ENCODE measurements around the gene GLO1. TPM values are rescaled to one million over a fixed set of nuclear protein-coding genes. Genes with fewer than 3 reads are reported as not detected.
"Not testable (repeated sequence)": the region's sequence is repeated elsewhere in the genome, so short reads cannot be mapped to it uniquely, and the experiment has no call there.

The GLO1 gene
- total RNA-seq, 2 donors from 2014 or later = 101 to 115 TPM

- H3K36me3 Mint-ChIP-seq (ENCODE audit: insufficient read depth in 2 of 2) = peaks cover 3 to 4% of the 10 kb centered on the region in 2 donors
- peaks cover 0 to 4% of the 10 kb centered on the region in 2 donors for H3K9me3 Mint-ChIP-seq
- peaks cover 16% of the 10 kb centered on the region for H3K4me1 Mint-ChIP-seq (ENCODE audit: low read depth)
- H3K27ac Mint-ChIP-seq = no peak overlapping the region
- H3K27me3 Mint-ChIP-seq (ENCODE audit: low read depth) = peaks cover 53% of the 10 kb centered on the region
- DNase-seq (no peak), ATAC-seq (replicated peaks in 1 of 2) (no peak)
- H3K4me3 Mint-ChIP-seq = no peak overlapping the region
Observed at GRCh38 chr6:38722038-38722437, 19.1 kb upstream of the GLO1 start.

DNA sequence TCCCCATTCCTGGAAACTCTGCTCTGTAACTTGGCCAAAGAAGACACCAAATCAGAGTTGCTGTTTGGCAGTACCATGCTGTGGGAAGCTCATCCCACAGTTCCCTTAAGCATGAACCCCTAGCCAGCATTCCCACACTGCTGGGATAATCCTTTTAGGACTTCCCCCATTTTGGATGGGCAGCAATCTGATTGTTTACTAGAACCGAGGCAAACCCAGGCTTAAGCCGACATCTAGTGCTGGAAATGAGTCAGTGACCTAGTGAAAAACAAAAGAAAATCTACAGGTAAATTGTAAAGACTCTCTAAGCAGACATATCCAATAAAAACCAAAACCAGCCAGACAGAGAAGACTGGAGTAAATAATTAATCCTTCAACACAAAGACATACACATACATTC lies 17.4 kb upstream of the GLO1 start:
- DNase-seq (no peak), ATAC-seq (replicated peaks in 1 of 2) (no peak)
- H3K9me3 Mint-ChIP-seq = peaks cover 0 to 4% of the 10 kb centered on the region in 2 donors
- H3K4me3 Mint-ChIP-seq = no peak overlapping the region
- peaks cover 9% of the 10 kb centered on the region for H3K4me1 Mint-ChIP-seq (ENCODE audit: low read depth)
- H3K36me3 Mint-ChIP-seq (ENCODE audit: insufficient read depth in 2 of 2) = peaks cover 4 to 5% of the 10 kb centered on the region in 2 donors
- H3K27ac Mint-ChIP-seq = no peak overlapping the region
- peaks cover 57% of the 10 kb centered on the region for H3K27me3 Mint-ChIP-seq (ENCODE audit: low read depth)

DNA sequence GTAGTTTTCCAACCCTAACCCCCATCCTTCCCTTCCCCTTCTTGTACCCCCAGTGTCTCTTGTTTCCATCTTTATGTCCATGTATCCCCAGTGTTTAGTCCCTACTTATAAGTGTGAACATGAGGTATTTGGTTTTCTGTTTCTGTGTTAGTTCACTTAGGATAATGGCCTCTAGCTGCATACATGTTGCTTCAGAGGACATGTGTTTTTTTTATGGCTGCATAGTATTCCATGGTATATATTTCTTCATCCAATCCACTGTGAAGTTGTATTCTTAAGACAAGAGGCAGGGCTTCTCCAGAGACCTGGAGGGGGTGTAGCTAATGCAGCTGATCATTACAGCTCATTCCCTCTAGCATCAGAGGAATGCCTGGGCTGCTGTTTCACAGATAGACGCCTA lies 16.4 kb upstream of the GLO1 start:
- ATAC-seq (replicated peaks in 1 of 2) = no peak
- H3K4me3 Mint-ChIP-seq = no peak overlapping the region
- H3K27ac Mint-ChIP-seq = no peak overlapping the region
- H3K36me3 Mint-ChIP-seq (ENCODE audit: insufficient read depth in 2 of 2) = peaks cover 4 to 5% of the 10 kb centered on the region in 2 donors
- peaks cover 0 to 4% of the 10 kb centered on the region in 2 donors for H3K9me3 Mint-ChIP-seq
- peaks cover 57% of the 10 kb centered on the region for H3K27me3 Mint-ChIP-seq (ENCODE audit: low read depth)
- no peak for DNase-seq
- peaks cover 10% of the 10 kb centered on the region for H3K4me1 Mint-ChIP-seq (ENCODE audit: low read depth)

GRCh38 chr6:38716825-38717224 lies 13.9 kb upstream of the GLO1 start:
- ATAC-seq (replicated peaks in 1 of 2) = no peak
- DNase-seq = no peak
- peaks cover 4 to 5% of the 10 kb centered on the region in 2 donors for H3K36me3 Mint-ChIP-seq (ENCODE audit: insufficient read depth in 2 of 2)
- H3K4me3 Mint-ChIP-seq = no peak overlapping the region
- peaks cover 27% of the 10 kb centered on the region for H3K4me1 Mint-ChIP-seq (ENCODE audit: low read depth)
- H3K9me3 Mint-ChIP-seq = peaks cover 0 to 4% of the 10 kb centered on the region in 2 donors
- H3K27ac Mint-ChIP-seq = no peak overlapping the region
- peaks cover 56% of the 10 kb centered on the region for H3K27me3 Mint-ChIP-seq (ENCODE audit: low read depth)

DNA sequence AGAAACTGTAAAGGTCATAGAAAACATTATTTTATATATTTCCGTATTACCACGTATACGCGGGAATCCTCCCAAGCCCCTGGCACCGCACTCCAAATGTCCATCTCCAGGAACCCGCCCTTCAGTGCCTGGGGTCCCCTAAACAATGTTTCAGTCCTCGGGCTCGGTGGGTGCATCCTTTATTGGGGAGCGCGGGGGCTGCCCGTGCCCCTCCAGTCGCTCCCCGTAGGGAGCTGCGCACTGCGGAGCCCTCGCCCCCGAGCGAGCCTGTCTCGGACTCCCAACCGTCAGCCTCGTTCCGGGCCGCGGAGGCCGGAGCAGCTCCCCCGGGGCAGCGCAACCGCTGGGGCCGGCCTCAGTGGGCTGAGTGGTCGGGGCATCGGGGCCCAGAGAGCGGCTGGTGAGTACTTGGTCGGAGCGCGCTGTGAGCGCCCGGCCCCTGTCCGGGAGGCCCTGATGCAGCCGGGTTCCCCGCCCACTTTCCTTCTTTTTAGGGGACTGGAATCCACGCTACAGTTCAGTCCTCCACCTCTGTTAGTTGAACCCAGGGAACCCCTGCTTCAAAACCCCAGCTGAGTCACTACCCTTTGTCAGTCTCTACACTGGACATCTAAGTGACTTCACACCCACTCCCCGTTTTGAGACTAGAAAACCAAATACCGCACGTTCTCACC lies 12.2 kb upstream of the GLO1 start, which contains the start of gene DNAH8:
Gene DNAH8, plus strand, starts transcription at position 296 of the 674 bp plus-strand sequence. CDS start 7,499 bp downstream, outside the sequence.
- DNase-seq (peak; percentile 42 to 52), ATAC-seq (replicated peaks in 1 of 2) (peak; percentile 50 to 78)
- peaks cover 42% of the 10 kb centered on the region for H3K27me3 Mint-ChIP-seq (ENCODE audit: low read depth)
- peaks cover 36% of the 10 kb centered on the region for H3K4me1 Mint-ChIP-seq (ENCODE audit: low read depth)
- peak within 1 kb of the TSS; percentile 40 to 74 for H3K4me3 Mint-ChIP-seq
- H3K27ac Mint-ChIP-seq = peak within 1 kb of the TSS; percentile 67
- peaks cover 0 to 2% of the 10 kb centered on the region in 2 donors for H3K36me3 Mint-ChIP-seq (ENCODE audit: insufficient read depth in 2 of 2)
- H3K9me3 Mint-ChIP-seq = no peaks in the 10 kb centered on the region

- Mint-ChIP-seq H3K36me3 (ENCODE audit: insufficient read depth in 2 of 2) (peaks cover 0 to 2% of the 10 kb centered on the region in 2 donors), H3K27me3 (ENCODE audit: low read depth) (peaks cover 45% of the 10 kb centered on the region), H3K4me1 (ENCODE audit: low read depth) (peaks cover 43% of the 10 kb centered on the region), H3K27ac (peak overlapping the region; percentile 67), H3K9me3 (no peaks in the 10 kb centered on the region), H3K4me3 (peak overlapping the region; percentile 34 to 74)
- ATAC-seq (replicated peaks in 1 of 2) (peak; percentile 26 to 30), DNase-seq (no peak)
Observed at GRCh38 chr6:38714239-38715015, 11.5 kb upstream of the GLO1 start.

DNA sequence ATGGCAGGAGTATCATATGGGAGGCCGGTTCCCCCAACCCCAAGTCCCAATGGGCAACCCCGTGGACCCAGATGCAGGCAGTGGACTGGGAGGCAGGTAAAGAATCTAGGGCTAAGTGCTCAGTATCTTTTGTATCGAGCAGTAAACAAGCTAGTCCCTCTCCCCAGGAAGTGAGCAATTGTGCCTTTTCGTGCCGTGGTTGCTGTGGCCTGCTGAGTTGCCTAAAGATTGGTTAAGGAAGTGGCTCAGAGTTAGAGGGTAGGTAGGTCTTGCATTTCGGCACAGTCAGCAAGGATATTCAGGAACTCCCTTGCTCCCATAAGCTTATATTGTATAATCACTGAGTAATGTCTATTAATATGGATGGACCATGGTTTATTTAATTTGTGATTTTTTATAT lies 10.9 kb upstream of the GLO1 start:
- DNase-seq (peak; percentile 77 to 83), ATAC-seq (replicated peaks in 1 of 2) (peak; percentile 82 to 93)
- Mint-ChIP-seq H3K27me3 (ENCODE audit: low read depth) (peaks cover 45% of the 10 kb centered on the region), H3K4me3 (peak overlapping the region; percentile 34 to 74), H3K9me3 (no peaks in the 10 kb centered on the region), H3K4me1 (ENCODE audit: low read depth) (peaks cover 45% of the 10 kb centered on the region), H3K36me3 (ENCODE audit: insufficient read depth in 2 of 2) (peaks cover 0 to 2% of the 10 kb centered on the region in 2 donors), H3K27ac (peak overlapping the region; percentile 74)

DNA sequence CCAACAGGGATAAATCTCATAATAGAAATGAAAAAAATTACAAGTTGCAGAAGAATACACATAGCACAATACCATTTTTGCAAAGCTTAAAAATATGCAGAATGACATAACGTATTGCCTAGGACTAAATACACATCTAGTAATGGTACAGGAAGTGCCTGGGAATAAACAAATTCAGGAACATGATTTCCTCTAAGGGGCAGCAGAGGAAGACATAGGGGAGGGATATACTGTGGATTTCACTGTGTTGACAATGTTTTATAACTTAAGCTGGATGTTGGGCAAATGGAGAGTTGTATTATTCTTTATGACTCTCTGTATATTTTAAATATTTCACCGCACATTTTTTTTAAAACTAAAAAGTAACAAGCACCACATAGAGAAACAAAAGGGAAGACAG lies 5.6 kb upstream of the GLO1 start:
- DNase-seq (no peak), ATAC-seq (replicated peaks in 1 of 2) (no peak)
- no peak overlapping the region for H3K27ac Mint-ChIP-seq
- H3K9me3 Mint-ChIP-seq = no peaks in the 10 kb centered on the region
- H3K36me3 Mint-ChIP-seq (ENCODE audit: insufficient read depth in 2 of 2) = no peaks in the 10 kb centered on the region
- peaks cover 30% of the 10 kb centered on the region for H3K4me1 Mint-ChIP-seq (ENCODE audit: low read depth)
- H3K4me3 Mint-ChIP-seq = no peak overlapping the region
- H3K27me3 Mint-ChIP-seq (ENCODE audit: low read depth) = peaks cover 40% of the 10 kb centered on the region

DNA sequence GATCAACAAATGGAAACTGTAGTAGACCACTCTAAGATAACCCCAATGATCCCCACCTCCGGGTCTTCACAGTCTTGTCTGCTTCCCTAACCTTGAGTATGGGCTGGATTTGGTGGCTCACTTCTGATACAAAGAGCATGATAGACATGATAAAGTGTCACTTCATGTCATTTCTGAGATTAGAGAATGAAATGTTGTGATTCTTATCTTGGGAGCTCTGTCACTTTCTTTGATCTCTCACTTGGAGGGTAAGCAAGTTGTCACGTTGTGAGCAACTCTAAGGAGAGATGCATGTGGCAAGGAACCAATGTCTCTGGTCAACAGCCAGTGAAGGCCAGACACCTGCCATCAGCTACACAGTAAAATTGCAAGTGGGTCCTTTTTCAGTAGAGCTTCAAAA lies 3.0 kb upstream of the GLO1 start:
- Mint-ChIP-seq H3K27me3 (ENCODE audit: low read depth) (peaks cover 32% of the 10 kb centered on the region), H3K4me1 (ENCODE audit: low read depth) (peaks cover 41% of the 10 kb centered on the region), H3K36me3 (ENCODE audit: insufficient read depth in 2 of 2) (peaks cover 5 to 11% of the 10 kb centered on the region in 2 donors), H3K27ac (no peak overlapping the region), H3K4me3 (no peak overlapping the region), H3K9me3 (no peaks in the 10 kb centered on the region)
- ATAC-seq (replicated peaks in 1 of 2) = no peak
- no peak for DNase-seq

DNA sequence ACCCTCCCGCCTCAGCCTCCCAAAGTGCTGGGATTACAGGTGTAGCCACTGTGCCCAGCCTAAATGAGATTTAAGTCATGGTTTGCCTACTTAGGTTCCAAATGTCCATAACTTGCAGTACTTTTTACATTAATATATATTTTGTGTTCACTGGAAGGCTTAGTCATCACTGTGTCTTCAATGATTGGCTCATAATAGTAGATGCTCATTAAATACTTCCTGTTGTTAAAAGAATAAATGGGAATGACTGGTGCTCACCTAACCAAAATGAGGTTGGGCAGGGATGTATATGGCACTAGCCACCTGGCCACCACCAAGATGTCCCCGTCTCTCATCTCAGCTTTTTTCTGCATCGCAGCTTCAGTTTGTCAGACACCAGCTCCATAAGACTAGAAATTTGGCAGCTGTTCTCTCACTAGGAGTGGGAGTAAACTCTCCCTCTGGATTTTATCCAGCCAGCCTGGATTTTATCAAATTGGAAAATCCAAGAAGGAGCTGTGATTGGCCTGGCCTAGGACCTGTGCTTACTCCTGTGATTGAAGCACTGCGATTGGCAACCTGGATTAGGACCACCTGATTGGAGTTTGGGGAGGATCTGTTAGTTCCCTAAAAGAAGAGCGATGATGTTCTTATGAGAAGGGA lies 1.1 kb upstream of the GLO1 start:
- no peak for ATAC-seq (replicated peaks in 1 of 2)
- H3K27me3 Mint-ChIP-seq (ENCODE audit: low read depth) = peaks cover 19% of the 10 kb centered on the region
- no peak overlapping the region for H3K27ac Mint-ChIP-seq
- no peak overlapping the region for H3K4me3 Mint-ChIP-seq
- DNase-seq = no peak
- H3K4me1 Mint-ChIP-seq (ENCODE audit: low read depth) = peaks cover 42% of the 10 kb centered on the region
- H3K9me3 Mint-ChIP-seq = peaks cover 4 to 5% of the 10 kb centered on the region in 2 donors
- peaks cover 13 to 24% of the 10 kb centered on the region in 2 donors for H3K36me3 Mint-ChIP-seq (ENCODE audit: insufficient read depth in 2 of 2)

DNA sequence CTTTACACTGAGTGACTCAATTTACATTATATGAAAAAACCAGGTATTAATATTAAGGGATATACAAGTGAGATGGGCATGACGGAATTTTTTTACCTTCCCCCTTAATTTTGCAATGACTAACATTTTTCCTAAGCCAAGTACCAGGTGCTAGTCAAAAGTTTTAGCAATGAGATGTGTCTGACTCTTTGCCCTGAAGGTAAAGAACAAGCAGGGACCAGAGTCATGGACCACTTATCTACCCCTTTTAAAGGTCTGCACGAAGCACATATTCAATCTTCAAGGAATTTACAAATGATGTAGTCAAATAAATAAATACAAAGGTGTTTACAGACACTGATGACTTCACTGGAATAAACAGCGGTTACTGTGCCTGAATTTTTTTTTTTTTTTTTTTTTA lies 1.4 kb downstream of the GLO1 start:
- no peak for ATAC-seq (replicated peaks in 1 of 2)
- Mint-ChIP-seq H3K9me3 (peaks cover 4 to 5% of the 10 kb centered on the region in 2 donors), H3K4me1 (ENCODE audit: low read depth) (peaks cover 67% of the 10 kb centered on the region), H3K4me3 (peak overlapping the region; percentile 91 to 98), H3K27me3 (ENCODE audit: low read depth) (peaks cover 4% of the 10 kb centered on the region), H3K36me3 (ENCODE audit: insufficient read depth in 2 of 2) (peaks cover 13 to 27% of the 10 kb centered on the region in 2 donors), H3K27ac (no peak overlapping the region)
- DNase-seq = no peak

GRCh38 chr6:38699702-38700101 lies 3.2 kb downstream of the GLO1 start:
- ATAC-seq (replicated peaks in 1 of 2); DNase-seq; H3K27me3 Mint-ChIP-seq (ENCODE audit: low read depth); H3K9me3 Mint-ChIP-seq; H3K27ac Mint-ChIP-seq: not testable (repeated sequence)
- peaks cover 16 to 33% of the 10 kb centered on the region in 2 donors for H3K36me3 Mint-ChIP-seq (ENCODE audit: insufficient read depth in 2 of 2)
- H3K4me1 Mint-ChIP-seq (ENCODE audit: low read depth) = peaks cover 76% of the 10 kb centered on the region
- peak overlapping the region in 1 of 2 donors; percentile 18 for H3K4me3 Mint-ChIP-seq

DNA sequence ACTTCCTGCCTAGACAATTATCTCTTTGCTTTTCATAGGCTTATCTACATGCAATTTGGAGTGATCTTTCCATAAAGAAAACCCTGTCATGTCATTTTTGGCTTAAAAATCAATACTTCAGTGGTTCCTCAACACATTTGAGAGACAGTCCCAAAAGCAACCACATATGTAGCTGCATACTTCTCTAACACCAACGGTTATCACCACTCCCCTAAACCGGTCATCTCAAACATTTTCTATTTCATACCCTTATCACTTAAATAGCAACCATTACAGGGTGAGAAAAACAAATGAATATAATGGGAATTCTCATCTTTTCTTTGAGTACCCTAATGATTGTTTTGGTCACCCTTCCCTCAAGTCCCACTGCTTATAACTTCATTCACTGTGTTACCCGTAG lies 5.1 kb downstream of the GLO1 start:
- Mint-ChIP-seq H3K4me3 (peak overlapping the region in 1 of 2 donors; percentile 17), H3K27me3 (ENCODE audit: low read depth) (no peaks in the 10 kb centered on the region), H3K9me3 (peaks cover 4 to 5% of the 10 kb centered on the region in 2 donors), H3K27ac (peak overlapping the region; percentile 74), H3K36me3 (ENCODE audit: insufficient read depth in 2 of 2) (peaks cover 16 to 39% of the 10 kb centered on the region in 2 donors), H3K4me1 (ENCODE audit: low read depth) (peaks cover 75% of the 10 kb centered on the region)
- DNase-seq (no peak), ATAC-seq (replicated peaks in 1 of 2) (peak in 1 of 2 donors; percentile 38)

Data from activated T-cell treated with anti-CD3 and anti-CD28 coated beads, Interleukin-2, amount 50 U/mL, for 72 hours (primary cell).